GM18517 (cell line): ENCODE data around the gene DDAH2.

Experiments used
- ATAC-seq: cut with Tn5 transposase; IDR thresholded peaks from one replicate; pipeline ENCODE4 v1.9.1; 2021; ENCODE audit warnings: mild to moderate bottlenecking, moderate library complexity; ENCODE audit not compliant: unreplicated experiment

The DDAH2 gene

GRCh38 chr6:31691564-31692108, 37.5 kb downstream of the DDAH2 start:
- no peak for ATAC-seq

- no peak for ATAC-seq
Observed at GRCh38 chr6:31691078-31691463, 38.0 kb downstream of the DDAH2 start.

DNA sequence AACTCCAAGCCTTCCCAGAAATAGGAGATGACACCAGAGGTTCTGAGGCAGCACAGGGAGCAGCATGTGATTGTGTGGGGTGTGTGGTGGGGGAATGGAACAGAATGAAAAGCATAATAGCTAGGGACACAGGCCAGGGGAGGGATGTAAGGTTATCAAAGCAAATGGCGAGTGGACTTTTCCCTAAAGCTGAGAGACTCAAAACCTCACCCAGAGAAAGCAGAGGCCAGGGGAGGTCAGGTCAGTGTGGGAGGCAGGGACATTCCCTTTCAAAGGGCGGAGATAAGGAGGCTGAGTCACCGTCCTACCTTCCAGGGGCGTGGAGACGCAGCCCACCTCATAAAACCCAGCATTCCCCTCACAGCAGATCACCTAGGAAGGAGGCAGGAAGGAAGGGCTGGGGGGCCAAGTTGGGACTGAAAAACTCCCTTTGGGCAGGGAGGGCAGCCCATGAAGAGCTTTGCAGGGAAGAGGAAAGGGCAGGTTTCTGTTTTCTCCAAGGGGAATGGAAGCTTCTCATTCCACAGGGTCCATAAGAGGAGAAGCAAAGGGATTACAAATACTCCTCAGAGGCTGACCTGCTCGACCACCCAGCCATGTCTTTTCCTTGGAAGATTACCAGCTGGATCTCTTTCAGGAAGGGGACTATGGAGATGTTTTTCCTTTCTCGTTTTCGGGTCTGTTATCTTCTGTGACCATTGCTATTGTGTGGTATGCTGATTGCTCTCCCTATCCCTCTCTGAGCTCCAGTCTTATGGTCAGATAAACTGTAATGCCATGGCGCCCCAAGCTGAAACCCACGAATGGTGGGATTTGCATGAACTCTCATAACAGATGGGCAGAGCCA, 38.6 kb downstream of the DDAH2 start:
- no peak for ATAC-seq

DNA sequence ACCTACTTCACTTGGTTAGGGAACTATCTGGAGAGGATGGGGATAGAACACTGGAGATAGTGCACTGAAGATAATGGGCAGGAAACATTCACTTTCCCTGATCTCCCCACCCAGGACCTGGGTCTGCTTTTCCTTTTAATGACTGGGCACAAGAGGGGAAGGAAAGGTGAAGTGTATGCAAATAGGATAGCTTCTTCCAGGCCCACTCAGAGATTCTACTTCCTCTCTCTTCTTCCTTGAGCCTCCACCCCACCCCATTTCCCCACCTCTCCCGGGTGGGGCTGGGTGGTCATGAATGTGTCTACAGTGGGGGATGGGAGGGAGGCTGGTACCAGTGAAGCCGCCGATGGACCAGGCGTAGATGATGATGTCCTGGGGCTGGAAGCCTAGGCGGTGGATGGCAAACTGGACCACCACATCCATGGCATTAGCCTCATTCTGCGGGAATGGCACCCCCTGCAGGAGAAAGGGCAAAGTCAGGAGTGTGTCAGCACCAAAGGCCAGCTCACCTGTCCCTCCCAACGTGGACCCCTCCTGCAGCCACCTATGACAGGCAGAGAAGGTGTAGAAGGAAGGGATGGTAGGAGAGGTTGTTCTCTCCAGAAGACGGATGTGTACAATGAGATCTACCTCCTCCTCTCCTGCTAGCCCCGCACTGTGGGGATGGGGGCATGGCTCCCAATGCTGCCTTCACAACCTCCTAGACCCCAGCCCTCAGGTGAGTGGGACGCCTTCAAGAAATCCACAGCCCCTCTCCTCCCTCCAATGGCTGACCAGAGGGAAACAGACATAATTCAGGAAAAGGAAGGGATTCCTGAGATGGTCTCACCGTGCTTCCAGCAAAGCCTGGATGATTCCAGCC, 39.6 kb downstream of the DDAH2 start:
- ATAC-seq, result no peak

- no peak for ATAC-seq
Observed at GRCh38 chr6:31687860-31688693, 41.0 kb downstream of the DDAH2 start.

DNA sequence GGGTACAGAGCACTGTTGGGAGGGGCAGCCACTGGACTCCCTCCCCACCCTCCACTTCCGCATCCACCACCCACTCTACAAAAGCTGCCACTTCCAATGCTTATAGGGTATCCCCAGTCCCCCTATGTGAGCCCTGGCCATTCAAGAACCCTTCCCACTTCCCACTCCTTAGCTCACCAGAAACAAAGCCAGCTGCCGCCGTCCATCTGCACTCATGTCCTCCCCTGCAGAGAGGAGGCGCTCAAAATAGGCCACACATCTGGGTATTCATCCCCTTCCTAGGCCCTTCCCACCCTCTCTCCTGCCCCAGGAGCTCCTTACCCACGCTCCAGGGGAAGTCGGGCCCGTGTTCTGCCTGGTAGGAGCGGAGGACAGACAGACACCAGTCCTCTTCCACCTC, 41.8 kb downstream of the DDAH2 start:
- ATAC-seq, result no peak

DNA sequence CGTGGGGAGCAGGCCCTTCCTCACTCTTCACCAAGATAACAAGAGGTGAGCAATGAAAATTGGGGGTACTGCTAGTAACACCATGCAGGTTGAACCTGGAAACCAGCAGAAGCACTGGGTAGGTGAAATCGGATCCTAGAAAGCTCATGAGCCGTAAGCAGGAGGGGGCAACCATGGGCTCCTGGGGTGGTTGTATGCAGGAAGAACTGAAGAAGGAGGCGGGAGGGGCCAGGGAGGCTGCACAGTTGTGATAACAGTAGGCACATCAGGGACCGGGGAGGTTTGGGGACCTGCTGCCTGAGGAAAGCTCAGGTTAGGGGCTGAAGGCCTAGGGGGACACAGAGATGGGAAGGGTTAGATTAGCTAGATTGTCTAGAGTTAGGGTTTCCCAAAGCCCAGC, 42.6 kb downstream of the DDAH2 start:
- no peak for ATAC-seq

- ATAC-seq, result no peak
Observed at GRCh38 chr6:31683591-31683990, 45.5 kb downstream of the DDAH2 start.

DNA sequence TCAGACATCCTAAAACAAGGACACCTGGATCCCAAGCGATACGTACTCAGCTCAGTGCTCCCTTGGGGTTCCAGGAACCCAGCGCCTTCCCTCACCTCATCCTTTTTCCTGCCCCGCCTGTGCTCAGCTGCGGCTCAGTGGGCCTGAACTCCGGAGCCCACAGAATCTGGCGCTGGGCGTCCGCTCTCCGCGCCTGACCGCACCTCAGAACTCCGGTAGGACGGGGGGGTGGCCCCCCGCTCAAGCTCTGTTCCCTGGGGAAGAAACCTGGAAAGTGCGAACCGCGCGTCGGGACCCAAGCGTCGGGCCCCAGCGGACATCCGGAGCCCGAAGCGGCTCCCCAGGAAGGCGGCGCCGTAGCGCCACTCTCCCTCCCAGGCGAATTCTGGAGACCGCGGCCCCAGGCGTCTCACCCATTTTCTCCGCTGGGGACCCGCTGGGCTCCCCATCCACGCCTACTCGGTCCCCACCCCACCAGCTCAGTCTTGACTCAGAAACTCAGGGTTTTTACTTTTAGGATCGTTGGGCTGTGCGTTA, 47.9 kb downstream of the DDAH2 start:
- no peak for ATAC-seq

GRCh38 chr6:31680226-31681134, 48.6 kb downstream of the DDAH2 start, which contains the start of gene LY6G5C:
Gene LY6G5C (minus strand): TSS chr6:31681067. CDS start chr6:31680373, 694 bp downstream.
- ATAC-seq, result no peak

GRCh38 chr6:31677955-31678354, 51.1 kb downstream of the DDAH2 start:
- no peak for ATAC-seq
